GM21381 (cell line): ENCODE measurements around the gene SHROOM3.

Experiments
- ATAC-seq: cut with Tn5 transposase; IDR thresholded peaks from one replicate; pipeline ENCODE4 v1.9.1; 2021; ENCODE audit warnings: mild to moderate bottlenecking, moderate library complexity; ENCODE audit not compliant: unreplicated experiment

SHROOM3 gene

DNA sequence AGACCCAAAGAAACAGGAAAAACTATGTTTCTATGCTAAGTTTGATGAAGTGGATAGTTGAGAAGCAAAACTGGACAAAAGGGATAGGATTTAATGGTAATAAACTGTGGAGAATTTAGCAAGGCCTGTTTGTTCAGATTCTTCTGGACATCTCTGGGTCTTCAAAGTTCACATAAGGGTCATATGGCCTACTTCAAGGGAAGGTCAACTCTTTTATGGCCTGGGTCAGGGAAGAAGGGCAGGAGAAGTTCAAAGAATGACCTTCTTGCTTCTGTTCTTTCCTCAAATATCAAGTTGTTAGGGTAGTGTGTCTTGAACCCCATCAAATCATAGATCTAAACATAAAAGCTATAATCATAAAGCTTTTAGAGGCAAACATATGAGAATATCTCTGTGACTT, 360.2 kb downstream of the SHROOM3 start:
- no peak for ATAC-seq

DNA sequence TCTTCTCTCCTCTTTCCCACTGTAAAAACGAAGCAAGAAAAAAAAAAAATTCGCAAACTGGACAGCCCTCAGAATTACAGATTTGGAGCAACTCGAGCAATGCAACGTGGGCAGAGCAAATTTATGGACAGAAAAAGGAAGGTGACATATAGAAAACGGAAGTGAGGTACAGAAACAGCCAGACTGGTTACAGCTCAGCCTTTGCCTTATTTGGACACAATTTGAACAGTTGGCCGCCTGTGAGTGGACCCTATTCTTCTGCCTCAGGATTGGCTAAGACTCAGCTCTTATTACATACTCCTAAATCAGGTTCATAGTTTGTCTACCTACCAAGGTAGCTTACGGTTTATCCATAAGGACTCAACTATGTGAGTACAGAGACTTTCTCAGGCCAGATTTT, 364.1 kb downstream of the SHROOM3 start:
- no peak for ATAC-seq

DNA sequence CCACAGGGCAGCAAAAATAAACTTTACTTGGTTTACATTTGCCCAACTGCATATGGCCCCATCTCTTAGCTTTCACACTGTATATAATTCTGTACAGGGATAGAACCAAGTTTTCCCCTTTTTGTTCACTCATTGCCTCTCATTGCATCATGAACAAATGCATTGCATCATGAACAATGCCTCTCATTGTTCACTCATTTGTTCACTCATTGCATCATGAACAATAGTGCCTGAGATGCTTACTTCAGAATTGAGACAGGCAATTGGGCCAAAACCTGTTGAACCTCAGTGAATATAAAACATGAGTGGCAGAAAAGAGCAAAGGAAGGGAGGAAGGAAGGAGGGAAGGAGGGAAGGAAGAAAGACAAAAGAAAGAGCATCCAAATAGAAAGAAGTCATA, 364.7 kb downstream of the SHROOM3 start:
- no peak for ATAC-seq

DNA sequence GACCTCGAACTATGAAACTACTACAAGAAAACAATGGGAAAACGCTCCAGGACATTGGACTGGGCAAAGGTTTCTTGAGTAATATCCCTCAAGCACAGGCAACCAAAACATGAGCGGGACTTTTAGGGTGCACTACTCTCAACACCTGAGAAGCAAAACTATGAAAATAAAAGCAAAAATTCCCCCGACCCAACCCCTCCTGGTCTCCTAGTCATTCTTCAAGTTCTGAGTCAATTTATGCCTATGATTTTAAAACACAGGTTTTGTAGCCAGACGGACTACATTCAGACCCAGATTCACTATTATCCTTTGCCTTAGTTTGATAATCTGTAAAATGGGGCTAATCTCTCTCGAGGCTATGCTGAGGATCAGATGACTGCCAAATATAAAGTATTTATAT, 365.9 kb downstream of the SHROOM3 start:
- no peak for ATAC-seq

DNA sequence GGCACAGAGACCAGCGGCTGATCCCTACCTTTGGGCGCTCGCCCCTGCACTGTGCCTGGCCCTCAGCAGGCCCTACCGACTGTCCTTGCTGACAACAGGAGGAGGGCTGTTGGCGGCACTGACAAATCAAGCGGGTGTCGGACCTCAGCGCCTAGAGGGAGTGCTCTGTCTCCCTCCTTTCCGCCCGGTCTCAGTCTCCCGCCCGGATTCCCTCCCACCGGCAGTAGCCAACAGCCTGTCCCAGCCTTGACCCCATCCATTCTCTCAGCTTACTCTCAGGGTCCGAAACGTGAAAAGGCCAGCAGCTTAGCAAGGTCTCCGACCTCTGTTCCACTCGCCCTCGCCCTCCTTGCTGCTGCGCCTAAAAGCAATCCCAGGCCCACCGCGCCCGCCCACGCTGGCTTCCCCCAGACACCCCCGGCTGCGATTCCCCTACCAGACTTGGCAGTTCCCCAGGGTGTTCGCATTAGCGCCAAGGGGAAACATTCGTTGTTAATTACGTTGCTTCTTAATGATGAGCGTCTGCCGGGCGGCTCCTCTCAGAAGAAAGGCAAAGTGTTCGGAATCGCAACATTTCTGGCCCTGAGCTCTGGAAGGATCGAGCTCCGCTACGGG, 366.7 kb downstream of the SHROOM3 start:
- no peak for ATAC-seq

DNA sequence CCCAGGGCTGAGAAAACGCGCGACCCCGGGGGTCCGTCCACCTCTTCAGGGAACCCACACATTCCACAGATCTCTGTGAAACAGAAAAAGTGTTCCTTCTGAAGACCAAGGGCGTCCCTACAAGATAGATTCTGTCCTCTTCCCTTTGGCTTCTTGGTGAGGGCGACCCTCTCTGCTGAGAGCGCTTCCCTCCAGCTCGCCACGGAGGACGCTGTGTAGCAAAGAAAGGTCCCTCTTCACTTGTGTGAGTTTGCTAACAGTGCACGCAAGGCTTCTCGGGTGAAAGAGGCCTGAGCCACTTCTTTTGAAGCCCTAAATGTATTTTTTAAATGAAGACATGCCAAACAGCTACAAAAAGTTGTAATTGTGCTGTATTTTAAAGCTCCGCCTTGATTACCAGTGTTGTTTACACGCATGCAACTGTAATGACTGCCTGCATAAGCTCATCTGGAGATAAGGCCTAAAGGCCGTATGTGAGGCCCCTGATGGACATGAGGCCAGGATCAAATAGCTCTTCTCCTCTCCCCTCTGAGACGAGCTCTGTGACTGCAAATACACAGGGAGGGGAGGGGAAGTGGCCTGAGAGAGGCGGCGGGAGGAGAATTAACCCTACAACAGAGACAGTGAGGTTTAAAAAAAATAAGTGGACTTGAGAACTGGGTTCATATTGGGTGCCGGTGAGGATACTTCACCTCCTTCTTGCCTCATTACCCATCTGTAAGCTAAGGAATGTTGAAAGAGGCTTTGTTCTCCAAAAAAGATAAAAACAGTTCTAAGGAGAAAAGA, 367.4 kb downstream of the SHROOM3 start:
- ATAC-seq, result no peak

DNA sequence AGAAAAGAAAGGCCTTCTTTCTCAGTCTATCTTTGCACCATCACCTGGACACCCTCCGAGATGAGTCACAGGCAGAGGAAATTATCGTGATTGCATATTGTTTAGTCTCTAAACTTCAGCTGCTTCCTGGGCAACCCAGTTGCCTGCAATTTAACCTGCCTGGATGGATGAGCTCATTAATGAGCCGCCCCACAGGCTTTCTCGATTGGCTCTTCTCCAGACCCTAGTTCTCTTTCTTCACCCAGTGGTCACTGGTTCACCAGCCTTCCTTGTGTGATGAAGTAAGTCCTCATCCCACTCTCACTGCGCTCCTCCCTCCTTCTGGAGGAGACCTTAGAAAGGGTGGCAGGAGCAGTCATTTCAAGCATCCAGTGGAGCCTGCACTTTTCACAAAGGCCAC, 368.5 kb downstream of the SHROOM3 start:
- ATAC-seq, result no peak

DNA sequence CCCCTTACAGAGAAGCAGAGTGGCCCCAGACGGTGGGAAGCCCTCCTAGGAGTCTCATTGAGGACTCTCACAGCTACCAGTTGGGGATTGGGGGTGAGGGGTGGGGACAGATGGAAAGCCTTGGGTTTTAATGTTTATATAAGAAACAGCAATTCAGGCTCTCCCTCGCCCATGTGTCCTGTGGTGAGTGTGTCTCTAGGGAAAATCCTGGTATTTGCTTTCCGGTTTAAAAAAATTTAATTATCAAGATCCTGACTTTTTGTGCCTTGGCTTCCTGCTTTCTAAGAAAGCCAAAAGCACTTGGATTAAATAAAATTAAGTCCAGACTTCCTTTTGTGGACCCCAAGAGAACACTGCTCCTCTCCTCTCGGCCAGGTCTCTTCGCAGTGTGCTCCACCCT, 369.1 kb downstream of the SHROOM3 start:
- ATAC-seq, result no peak

DNA sequence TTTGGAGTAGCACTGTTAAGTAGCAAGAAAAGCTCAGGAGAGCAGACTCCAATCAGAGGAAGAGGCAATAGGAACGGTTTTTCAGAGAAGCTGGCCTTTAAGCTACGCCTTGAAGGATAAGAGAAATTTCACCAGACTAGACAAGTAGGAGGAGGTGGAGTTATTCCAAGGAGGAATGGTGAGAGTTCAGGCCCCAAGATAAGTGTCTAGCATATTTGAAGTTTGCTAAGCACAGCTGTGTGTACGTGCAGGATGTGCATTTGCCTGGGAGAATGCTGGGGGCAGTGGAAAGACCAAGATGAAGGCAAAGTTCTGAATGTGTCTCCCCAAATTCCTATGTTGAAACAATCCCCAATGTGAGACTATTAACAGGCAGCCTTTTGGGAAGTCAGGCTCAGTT, 371.3 kb downstream of the SHROOM3 start:
- no peak for ATAC-seq

DNA sequence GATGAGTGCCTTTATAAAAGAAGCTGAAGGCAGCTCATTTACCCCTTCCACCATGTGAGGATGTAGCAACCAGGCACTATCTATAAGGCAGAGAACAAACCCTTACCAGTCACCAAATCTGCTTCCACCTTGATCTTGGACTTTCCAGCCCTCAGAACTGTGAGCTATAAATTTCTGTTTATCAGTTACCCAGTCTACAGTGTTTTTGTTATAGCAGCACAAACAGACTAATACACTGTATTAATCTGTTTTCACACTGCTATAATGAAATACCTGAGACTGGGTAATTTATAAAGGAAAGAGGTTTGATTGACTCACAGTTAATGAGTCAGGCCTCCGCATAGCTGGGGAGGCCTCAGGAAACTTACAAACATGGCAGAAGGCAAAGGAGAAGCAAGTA, 371.7 kb downstream of the SHROOM3 start:
- no peak for ATAC-seq

DNA sequence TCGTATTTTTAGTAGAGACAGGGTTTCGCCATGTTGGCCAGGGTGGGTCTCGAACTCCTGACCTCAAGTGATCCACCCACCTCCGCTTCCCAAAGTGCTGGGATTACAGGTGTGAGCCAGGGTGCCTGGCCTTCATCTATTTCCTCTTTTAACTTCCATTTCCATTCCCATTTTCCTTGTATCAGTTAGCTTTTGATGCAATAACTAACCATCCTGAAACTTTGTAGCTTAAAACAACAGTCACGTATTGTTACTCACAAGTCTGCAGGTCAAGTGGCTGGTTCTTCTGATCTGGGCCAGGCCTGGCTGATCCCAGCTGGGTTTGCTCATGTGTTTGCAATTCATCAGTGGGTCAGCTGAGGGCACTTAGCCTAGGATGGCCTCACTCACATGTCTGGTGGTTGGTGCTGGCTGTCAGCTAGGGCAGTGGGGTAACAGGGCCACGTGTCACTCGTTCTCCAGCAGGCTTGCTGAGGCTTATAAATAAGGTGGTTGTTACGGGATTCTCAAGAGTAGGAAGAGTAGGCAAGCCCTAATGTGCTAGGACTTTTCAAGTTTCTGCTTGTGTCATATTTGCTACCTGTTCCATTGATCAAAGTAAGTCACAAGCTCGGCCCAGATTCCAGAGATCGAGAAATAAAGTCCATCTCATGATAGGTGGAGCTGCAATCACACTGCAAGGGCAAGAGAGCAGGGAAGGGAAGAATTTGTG, 374.7 kb downstream of the SHROOM3 start:
- no peak for ATAC-seq

DNA sequence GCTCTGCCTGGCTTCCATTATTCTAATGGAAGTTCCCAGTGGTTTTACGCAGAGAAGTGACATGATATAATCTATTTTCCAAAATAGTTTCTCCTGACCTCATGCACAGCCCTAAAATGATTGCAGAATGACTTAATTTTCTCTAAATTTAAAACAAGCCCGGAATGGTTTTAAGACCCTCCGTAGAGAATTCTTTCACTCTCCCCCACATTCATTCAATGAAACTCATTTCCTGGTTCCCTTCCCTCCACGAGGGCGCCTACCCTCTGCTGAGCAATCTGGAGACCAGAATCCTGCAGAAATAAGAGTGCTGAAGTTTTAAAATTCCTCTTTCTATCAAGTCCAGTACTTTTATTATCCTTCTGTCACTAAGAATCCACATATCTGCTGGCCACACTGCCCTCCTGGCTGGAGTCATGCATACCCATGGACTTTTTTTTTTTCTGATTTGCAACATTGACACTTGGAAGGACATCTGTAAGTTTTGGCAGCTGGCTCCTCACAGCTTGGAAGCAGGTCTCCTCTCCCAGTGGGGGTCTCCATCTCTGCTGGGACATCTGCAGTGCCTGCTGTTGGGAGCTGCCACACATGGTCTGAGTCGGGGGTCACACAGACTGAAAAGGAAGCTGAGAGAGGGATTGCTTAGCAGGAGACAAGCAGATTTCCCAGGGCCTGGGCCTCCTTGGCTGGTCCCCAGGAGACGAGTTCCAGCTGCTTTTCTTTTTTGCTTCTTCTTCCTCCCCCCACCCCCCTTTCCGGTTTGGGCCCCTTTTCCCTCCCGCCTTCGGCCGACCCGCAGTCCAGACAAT, 376.8 kb downstream of the SHROOM3 start:
- ATAC-seq, result no peak

DNA sequence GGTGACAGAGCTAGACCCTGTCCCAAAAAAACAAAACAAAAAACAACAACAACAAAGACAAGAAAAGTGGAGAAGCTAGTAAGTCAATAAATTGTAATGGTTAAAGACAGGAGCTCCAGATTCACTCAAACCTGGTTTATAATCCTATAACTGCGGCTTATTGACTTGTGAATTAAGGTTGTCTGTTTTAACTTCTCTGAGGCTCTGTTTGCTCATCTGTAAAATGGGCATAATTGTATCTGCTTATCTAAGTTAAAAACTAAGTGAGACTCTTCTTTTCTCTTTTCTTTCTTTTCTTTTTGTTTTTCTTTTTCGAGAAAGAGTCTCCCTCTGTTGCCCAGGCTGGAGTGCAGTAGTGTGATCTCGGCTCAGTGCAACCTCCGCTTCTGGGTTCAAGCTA, 378.0 kb downstream of the SHROOM3 start:
- ATAC-seq, result no peak

DNA sequence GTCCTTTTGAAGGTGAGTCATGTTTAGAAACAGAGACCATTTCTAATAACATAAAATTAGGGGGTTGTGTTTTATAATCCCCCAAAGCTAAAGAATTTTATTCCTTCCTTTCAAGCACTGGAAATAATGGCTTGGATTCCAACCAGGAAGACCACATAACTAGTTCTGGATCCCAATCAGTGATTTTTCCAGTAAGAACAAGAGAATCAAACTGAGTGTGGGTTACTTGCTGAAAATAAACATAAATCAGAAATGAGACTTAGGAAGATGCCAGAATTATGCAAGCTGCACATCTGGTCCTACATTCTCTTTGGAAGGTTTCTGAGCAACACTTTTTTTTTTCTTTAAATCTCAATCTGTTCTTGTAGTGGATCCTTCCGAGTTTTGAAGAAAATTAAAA, 386.6 kb downstream of the SHROOM3 start:
- no peak for ATAC-seq

DNA sequence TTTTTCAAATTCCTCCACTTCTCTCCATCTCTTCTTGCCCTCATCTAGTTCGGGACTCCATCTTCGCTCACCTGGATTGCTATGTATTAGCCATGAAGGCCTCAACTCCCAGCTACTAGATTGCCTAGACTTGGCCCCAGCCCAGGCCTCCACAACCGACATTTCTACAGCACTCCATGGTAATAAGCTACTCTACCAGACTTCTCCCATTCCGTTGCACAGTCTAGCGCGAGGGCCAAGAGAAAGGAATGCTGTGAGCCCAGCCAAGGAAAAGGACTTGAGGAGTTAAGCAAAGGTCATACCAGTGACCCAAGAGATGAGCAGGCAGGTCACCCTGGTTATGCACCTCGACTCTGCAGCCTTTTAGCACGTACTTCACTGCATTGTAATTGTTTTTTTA, 387.3 kb downstream of the SHROOM3 start:
- no peak for ATAC-seq

DNA sequence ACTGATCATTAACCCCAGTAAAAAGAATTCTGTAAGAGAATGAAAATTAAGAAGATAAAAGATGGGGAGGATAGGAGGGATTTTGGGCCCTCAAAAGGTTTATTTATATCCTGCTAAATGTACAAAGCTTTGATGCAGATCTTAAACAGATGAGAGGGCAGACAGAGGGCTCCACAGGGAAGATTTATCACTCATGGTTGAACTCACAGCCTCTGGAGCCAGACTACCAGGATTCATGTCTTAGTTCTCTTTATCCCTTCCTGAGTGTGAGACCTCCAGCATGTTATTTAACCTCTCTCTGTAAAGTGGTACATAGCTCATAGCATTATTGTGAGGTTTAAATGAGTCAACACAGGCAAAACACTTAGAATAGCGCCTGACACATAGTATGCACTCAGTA, 388.5 kb downstream of the SHROOM3 start:
- no peak for ATAC-seq

DNA sequence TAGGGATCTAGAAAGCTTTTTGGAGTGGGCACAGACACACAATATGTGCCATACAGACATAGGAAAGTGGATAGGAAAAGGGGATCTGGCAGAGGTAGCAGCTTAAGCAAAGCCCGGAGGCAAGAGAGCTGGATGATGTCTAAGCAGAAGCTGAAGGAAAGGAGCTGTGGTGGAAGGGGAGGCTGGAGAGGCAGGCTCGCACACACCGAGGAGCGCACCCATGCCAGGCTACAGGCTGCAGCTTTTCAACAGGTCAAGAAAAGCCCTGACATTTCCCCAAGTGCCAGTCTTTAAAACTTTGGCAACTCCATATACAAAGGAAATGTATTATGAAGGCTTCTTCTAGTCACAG, 395.6 kb downstream of the SHROOM3 start:
- no peak for ATAC-seq

DNA sequence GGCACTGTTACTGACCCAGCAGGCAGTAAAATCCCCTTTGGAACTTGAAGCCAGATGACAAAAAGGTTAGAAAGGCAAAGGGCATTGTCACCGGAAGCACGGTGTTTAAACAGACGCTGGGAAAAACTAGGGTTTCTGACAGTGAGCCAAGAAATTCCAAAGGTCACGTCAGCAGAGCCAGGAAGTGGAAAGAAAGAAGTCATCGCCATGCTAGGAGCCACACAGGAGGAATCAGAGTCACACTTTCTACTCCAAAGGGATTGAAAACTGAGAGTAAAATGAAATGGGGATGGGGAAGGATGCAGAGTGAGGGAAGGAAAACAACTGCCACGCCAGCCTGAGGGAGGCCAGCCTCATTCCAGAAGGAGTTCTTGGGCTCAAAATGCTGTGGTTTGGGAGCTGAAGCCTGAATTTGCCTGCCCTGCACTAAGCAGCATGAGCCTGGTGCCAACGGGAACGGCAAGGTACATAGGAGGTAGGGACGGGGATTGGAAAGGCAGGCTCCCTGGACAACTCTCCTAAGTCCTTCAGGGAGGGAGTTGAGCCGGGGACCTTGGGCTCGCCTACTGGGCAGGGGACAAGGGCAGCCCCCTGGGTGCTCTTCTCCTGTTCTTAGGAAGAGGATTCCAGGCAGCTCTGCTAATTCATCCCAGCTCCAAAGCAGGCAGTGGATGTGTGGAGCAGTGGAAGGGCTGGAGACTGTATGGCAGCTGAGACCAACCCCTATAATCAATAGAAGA, 396.1 kb downstream of the SHROOM3 start:
- ATAC-seq, result no peak

DNA sequence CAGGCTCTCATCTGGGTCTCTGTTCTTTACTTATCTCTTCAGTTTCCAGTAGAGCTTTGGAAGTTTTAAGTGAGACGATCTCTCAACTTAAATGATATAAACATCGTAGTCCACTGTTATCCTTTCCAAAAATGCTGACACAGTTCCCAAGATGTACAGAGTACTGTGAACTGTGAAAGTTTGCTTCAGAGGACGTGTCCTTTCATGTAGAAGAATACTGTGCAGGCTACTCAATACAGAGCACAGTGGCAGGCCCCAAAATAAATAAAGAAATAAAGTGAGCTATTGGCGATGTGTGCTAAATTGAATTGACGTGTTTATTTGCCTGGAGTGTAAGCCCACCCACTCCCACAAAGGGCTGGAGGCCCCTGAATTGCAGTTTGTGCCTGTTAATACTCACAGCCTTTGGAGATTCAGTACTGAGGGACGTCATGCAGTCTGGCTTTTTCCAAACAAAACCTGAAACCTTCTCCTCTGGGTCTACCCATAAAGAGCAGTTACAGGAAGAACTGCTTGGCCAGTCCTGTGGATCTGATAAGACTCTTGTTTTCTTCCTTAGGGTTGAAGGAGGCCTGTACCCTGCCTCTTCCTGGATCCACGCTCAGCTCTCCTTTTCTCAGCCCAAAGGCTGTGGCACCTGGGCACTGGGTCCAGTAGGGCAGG, 396.8 kb downstream of the SHROOM3 start:
- ATAC-seq, result no peak
